ENCODE measurements around the gene SMIM43. TPM values are rescaled to one million over a fixed set of nuclear protein-coding genes. Genes with fewer than 3 reads are reported as not detected.

SMIM43 gene
- total RNA-seq, 1 donor from 2014 or later = not detected

DNA sequence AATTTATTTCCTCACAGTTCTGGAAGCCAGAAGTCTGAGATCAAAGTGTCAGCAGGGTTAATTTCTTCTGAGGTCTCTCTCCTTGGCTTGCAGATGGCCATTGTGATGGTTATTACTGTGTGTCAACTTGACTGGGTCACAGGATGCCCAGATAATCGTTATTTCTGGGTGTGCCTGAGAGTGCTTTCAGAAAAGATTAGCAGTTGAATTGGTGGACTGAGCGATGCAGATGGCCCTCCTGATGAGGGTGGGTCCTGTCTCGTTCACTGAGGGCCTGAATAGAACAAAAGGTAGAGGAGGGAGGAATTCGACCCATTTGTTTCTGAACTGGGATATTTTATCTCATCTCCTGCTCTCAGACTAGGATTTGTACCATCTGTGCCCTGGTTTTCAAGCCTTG is 15.7 kb downstream of the SMIM43 start:
- no peak for DNase-seq (ENCODE audit: low spot score, unreplicated experiment)
- H3K4me1 Mint-ChIP-seq (ENCODE audit: low read depth) = no peaks in the 10 kb centered on the region
- H3K27ac Mint-ChIP-seq = no peak overlapping the region
- peaks cover 12% of the 10 kb centered on the region for H3K27me3 Mint-ChIP-seq
- H3K4me3 Mint-ChIP-seq (ENCODE audit: low read depth) = no peak overlapping the region
- H3K9me3 Mint-ChIP-seq (ENCODE audit: low read depth) = peaks cover 4% of the 10 kb centered on the region
- TF ChIP-seq, protein P1, sequence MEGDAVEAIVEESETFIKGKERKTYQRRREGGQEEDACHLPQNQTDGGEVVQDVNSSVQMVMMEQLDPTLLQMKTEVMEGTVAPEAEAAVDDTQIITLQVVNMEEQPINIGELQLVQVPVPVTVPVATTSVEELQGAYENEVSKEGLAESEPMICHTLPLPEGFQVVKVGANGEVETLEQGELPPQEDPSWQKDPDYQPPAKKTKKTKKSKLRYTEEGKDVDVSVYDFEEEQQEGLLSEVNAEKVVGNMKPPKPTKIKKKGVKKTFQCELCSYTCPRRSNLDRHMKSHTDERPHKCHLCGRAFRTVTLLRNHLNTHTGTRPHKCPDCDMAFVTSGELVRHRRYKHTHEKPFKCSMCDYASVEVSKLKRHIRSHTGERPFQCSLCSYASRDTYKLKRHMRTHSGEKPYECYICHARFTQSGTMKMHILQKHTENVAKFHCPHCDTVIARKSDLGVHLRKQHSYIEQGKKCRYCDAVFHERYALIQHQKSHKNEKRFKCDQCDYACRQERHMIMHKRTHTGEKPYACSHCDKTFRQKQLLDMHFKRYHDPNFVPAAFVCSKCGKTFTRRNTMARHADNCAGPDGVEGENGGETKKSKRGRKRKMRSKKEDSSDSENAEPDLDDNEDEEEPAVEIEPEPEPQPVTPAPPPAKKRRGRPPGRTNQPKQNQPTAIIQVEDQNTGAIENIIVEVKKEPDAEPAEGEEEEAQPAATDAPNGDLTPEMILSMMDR (IDR thresholded peaks at IDR 0.05; ENCODE audit: unreplicated experiment) = no peak
- H3K36me3 Mint-ChIP-seq (ENCODE audit: insufficient read depth) = no peaks in the 10 kb centered on the region

DNA sequence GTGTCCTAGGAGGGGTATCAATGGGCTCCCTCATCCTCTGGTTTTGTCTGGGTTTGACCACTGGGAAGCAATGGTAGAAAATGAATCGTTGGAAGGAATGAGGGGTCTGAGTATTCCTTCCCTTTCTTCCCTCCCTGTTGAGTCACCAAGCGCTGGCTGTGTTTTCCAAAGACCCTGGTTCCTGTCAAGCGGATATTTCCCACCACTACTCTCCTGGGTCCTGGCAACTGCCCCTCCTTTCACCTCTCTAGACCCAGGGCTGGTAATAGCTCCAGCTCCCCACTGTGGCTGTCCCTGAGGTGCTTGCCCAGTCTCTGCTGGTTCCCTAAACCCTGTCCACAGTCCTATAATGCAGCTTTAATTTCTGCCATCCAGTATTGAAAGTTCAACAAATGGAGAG is 22.2 kb downstream of the SMIM43 start:
- TF ChIP-seq, protein P1 (IDR thresholded peaks at IDR 0.05; ENCODE audit: unreplicated experiment) = no peak
- Mint-ChIP-seq H3K27ac (no peak overlapping the region), H3K4me1 (ENCODE audit: low read depth) (no peaks in the 10 kb centered on the region), H3K36me3 (ENCODE audit: insufficient read depth) (no peaks in the 10 kb centered on the region), H3K27me3 (no peaks in the 10 kb centered on the region), H3K4me3 (ENCODE audit: low read depth) (no peak overlapping the region), H3K9me3 (ENCODE audit: low read depth) (no peaks in the 10 kb centered on the region)
- no peak for DNase-seq (ENCODE audit: low spot score, unreplicated experiment)

DNA sequence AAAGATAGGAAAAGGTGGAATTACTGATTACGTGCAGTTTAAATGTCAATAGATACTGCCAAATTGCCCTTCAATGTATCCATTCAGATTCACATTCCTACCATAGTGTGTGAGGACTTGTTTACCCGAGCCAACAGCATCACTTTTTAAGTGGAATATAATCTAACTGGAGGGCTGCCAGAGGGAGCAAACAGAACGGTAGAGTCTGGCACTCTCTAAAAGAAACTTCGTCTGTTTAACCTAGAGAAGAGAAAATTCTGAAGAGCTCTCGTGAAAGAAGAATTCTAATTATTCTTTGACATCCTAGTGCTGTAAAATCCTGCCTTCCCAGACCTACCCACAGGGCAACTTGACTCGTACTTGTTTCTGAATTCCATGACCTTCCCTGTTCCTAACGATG is 23.2 kb downstream of the SMIM43 start:
- no peaks in the 10 kb centered on the region for H3K9me3 Mint-ChIP-seq (ENCODE audit: low read depth)
- H3K27me3 Mint-ChIP-seq = no peaks in the 10 kb centered on the region
- no peaks in the 10 kb centered on the region for H3K36me3 Mint-ChIP-seq (ENCODE audit: insufficient read depth)
- H3K27ac Mint-ChIP-seq = no peak overlapping the region
- H3K4me1 Mint-ChIP-seq (ENCODE audit: low read depth) = no peaks in the 10 kb centered on the region
- no peak overlapping the region for H3K4me3 Mint-ChIP-seq (ENCODE audit: low read depth)
- TF ChIP-seq, protein P1 (IDR thresholded peaks at IDR 0.05; ENCODE audit: unreplicated experiment) = no peak
- no peak for DNase-seq (ENCODE audit: low spot score, unreplicated experiment)

- Mint-ChIP-seq H3K4me1 (ENCODE audit: low read depth) (no peaks in the 10 kb centered on the region), H3K27ac (peak overlapping the region; percentile 18), H3K4me3 (ENCODE audit: low read depth) (no peak overlapping the region), H3K9me3 (ENCODE audit: low read depth) (no peaks in the 10 kb centered on the region), H3K27me3 (peaks cover 7% of the 10 kb centered on the region), H3K36me3 (ENCODE audit: insufficient read depth) (no peaks in the 10 kb centered on the region)
- DNase-seq (ENCODE audit: low spot score, unreplicated experiment) = no peak
- TF ChIP-seq, protein P1 (IDR thresholded peaks at IDR 0.05; ENCODE audit: unreplicated experiment) = no peak
Measured at GRCh38 chr4:121740796-121741409, 24.1 kb downstream of the SMIM43 start.

- TF ChIP-seq, protein P1 (IDR thresholded peaks at IDR 0.05; ENCODE audit: unreplicated experiment) = no peak
- Mint-ChIP-seq H3K9me3 (ENCODE audit: low read depth) (no peaks in the 10 kb centered on the region), H3K4me3 (ENCODE audit: low read depth) (no peak overlapping the region), H3K27ac (no peak overlapping the region), H3K4me1 (ENCODE audit: low read depth) (no peaks in the 10 kb centered on the region), H3K27me3 (peaks cover 12% of the 10 kb centered on the region), H3K36me3 (ENCODE audit: insufficient read depth) (no peaks in the 10 kb centered on the region)
- DNase-seq (ENCODE audit: low spot score, unreplicated experiment) = no peak
Measured at GRCh38 chr4:121739575-121739974, 25.4 kb downstream of the SMIM43 start.

All from progenitor cell of endocrine pancreas (in vitro differentiated cells).